ENCODE data around the gene UST. TPM values are rescaled to one million over a fixed set of nuclear protein-coding genes. Genes with fewer than 3 reads are reported as not detected.

The UST gene
- polyA plus RNA-seq, 1 donor (not counting 4 experiments of a cell fraction or from before 2014, with no cell fraction given) = 6.1 TPM

GRCh38 chr6:149079911-149080491 lies 333.2 kb downstream of the UST start:
- no peaks in the 10 kb centered on the region for H3K9me1 ChIP-seq (ENCODE audit: control insufficient read depth, extremely low read depth, insufficient read depth, low read length)
- H3K4me1 ChIP-seq (ENCODE audit: control insufficient read depth, extremely low read depth, insufficient read depth, low read length) = peaks cover 13% of the 10 kb centered on the region
- TF ChIP-seq, protein P1, sequence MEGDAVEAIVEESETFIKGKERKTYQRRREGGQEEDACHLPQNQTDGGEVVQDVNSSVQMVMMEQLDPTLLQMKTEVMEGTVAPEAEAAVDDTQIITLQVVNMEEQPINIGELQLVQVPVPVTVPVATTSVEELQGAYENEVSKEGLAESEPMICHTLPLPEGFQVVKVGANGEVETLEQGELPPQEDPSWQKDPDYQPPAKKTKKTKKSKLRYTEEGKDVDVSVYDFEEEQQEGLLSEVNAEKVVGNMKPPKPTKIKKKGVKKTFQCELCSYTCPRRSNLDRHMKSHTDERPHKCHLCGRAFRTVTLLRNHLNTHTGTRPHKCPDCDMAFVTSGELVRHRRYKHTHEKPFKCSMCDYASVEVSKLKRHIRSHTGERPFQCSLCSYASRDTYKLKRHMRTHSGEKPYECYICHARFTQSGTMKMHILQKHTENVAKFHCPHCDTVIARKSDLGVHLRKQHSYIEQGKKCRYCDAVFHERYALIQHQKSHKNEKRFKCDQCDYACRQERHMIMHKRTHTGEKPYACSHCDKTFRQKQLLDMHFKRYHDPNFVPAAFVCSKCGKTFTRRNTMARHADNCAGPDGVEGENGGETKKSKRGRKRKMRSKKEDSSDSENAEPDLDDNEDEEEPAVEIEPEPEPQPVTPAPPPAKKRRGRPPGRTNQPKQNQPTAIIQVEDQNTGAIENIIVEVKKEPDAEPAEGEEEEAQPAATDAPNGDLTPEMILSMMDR (optimal IDR thresholded peaks at IDR 0.05 in 1 of 3, IDR thresholded peaks at IDR 0.05 in 1 of 3, conservative IDR thresholded peaks at IDR 0.05 in 1 of 3; ENCODE audit: extremely low read depth in 1 of 3, insufficient read depth in 2 of 3, low read length in 3 of 3) = no peak
- no peak for TF ChIP-seq EZH2 (IDR thresholded peaks at IDR 0.05; ENCODE audit: low read length)
- peak overlapping the region; percentile 19 for H2AFZ ChIP-seq (ENCODE audit: control insufficient read depth, low read length)
- peak overlapping the region; percentile 52 for H3K4me2 ChIP-seq (ENCODE audit: control insufficient read depth, extremely low read depth, insufficient read depth, low read depth, low read length)
- DNase-seq (ENCODE audit: low read depth, low spot score) (no peak), FAIRE-seq (peak; percentile 60)
- no peaks in the 10 kb centered on the region for H3K79me2 ChIP-seq (ENCODE audit: control insufficient read depth, insufficient read depth, low read length)
- H3K9ac ChIP-seq (ENCODE audit: control insufficient read depth, extremely low read depth, insufficient read depth, low read length) = no peak overlapping the region
- dilution Hi-C loops (cut with MboI; ENCODE audit: extremely low pct_ligation_motif_present, low sequenced_read_pairs) = loop anchor here (25.0 kb wide), 1 partner anchor 332 kb away; the partner anchor contains the start of gene SUMO4
- H3K4me3 ChIP-seq (ENCODE audit: control insufficient read depth in 2 of 3, extremely low read depth in 1 of 3, insufficient read depth in 2 of 3, low read depth in 1 of 3, low read length in 3 of 3) = no peak overlapping the region
- H4K20me1 ChIP-seq (ENCODE audit: control insufficient read depth, extremely low read depth, insufficient read depth, low read length) = no peaks in the 10 kb centered on the region
- no peaks in the 10 kb centered on the region for H3K27me3 ChIP-seq (ENCODE audit: control insufficient read depth, extremely low read depth, insufficient read depth, low read length)
- no peaks in the 10 kb centered on the region for H3K9me3 ChIP-seq (ENCODE audit: control insufficient read depth, low read depth, low read length)
- no peaks in the 10 kb centered on the region for H3K36me3 ChIP-seq (ENCODE audit: control insufficient read depth in 2 of 2, extremely low read depth in 1 of 2, insufficient read depth in 2 of 2, low read length in 2 of 2)
- no peak overlapping the region for H3K27ac ChIP-seq (ENCODE audit: control insufficient read depth, insufficient read depth, low read length)

- H3K4me1 ChIP-seq (ENCODE audit: control insufficient read depth, extremely low read depth, insufficient read depth, low read length) = peaks cover 13% of the 10 kb centered on the region
- no peaks in the 10 kb centered on the region for H4K20me1 ChIP-seq (ENCODE audit: control insufficient read depth, extremely low read depth, insufficient read depth, low read length)
- no peaks in the 10 kb centered on the region for H3K36me3 ChIP-seq (ENCODE audit: control insufficient read depth in 2 of 2, extremely low read depth in 1 of 2, insufficient read depth in 2 of 2, low read length in 2 of 2)
- no peak overlapping the region for H3K27ac ChIP-seq (ENCODE audit: control insufficient read depth, insufficient read depth, low read length)
- no peaks in the 10 kb centered on the region for H3K9me3 ChIP-seq (ENCODE audit: control insufficient read depth, low read depth, low read length)
- dilution Hi-C loops (cut with MboI; ENCODE audit: extremely low pct_ligation_motif_present, low sequenced_read_pairs) = loop anchor here (25.0 kb wide), 1 partner anchor 332 kb away; the partner anchor contains the start of gene SUMO4
- no peak for DNase-seq (ENCODE audit: low read depth, low spot score)
- H3K79me2 ChIP-seq (ENCODE audit: control insufficient read depth, insufficient read depth, low read length) = no peaks in the 10 kb centered on the region
- H3K9ac ChIP-seq (ENCODE audit: control insufficient read depth, extremely low read depth, insufficient read depth, low read length) = no peak overlapping the region
- H3K4me3 ChIP-seq (ENCODE audit: control insufficient read depth in 2 of 3, extremely low read depth in 1 of 3, insufficient read depth in 2 of 3, low read depth in 1 of 3, low read length in 3 of 3) = no peak overlapping the region
- no peak for FAIRE-seq
- no peaks in the 10 kb centered on the region for H3K27me3 ChIP-seq (ENCODE audit: control insufficient read depth, extremely low read depth, insufficient read depth, low read length)
- no peaks in the 10 kb centered on the region for H3K9me1 ChIP-seq (ENCODE audit: control insufficient read depth, extremely low read depth, insufficient read depth, low read length)
- peak overlapping the region; percentile 19 for H2AFZ ChIP-seq (ENCODE audit: control insufficient read depth, low read length)
- no peak overlapping the region for H3K4me2 ChIP-seq (ENCODE audit: control insufficient read depth, extremely low read depth, insufficient read depth, low read depth, low read length)
- TF ChIP-seq, protein P1 (optimal IDR thresholded peaks at IDR 0.05 in 1 of 3, IDR thresholded peaks at IDR 0.05 in 1 of 3, conservative IDR thresholded peaks at IDR 0.05 in 1 of 3; ENCODE audit: extremely low read depth in 1 of 3, insufficient read depth in 2 of 3, low read length in 3 of 3) = no peak
- no peak for TF ChIP-seq EZH2 (IDR thresholded peaks at IDR 0.05; ENCODE audit: low read length)
Observed at GRCh38 chr6:149080511-149080910, 333.7 kb downstream of the UST start.
